ENCODE measurements around the gene BMP7.
"Not testable (repeated sequence)": the region's sequence is repeated elsewhere in the genome, so short reads cannot be mapped to it uniquely, and the experiment has no call there.

The BMP7 gene

GRCh38 chr20:57252559-57253162, 13.8 kb downstream of the BMP7 start:
- in situ Hi-C loops (cut with HindIII; ENCODE audit: low sequenced_read_pairs) = no loop called here

- in situ Hi-C loops (cut with HindIII; ENCODE audit: low sequenced_read_pairs) = no loop called here
Observed at GRCh38 chr20:57251949-57252348, 14.5 kb downstream of the BMP7 start.

- in situ Hi-C loops (cut with HindIII; ENCODE audit: low sequenced_read_pairs) = no loop called here
Observed at GRCh38 chr20:57251344-57251743, 15.1 kb downstream of the BMP7 start.

DNA sequence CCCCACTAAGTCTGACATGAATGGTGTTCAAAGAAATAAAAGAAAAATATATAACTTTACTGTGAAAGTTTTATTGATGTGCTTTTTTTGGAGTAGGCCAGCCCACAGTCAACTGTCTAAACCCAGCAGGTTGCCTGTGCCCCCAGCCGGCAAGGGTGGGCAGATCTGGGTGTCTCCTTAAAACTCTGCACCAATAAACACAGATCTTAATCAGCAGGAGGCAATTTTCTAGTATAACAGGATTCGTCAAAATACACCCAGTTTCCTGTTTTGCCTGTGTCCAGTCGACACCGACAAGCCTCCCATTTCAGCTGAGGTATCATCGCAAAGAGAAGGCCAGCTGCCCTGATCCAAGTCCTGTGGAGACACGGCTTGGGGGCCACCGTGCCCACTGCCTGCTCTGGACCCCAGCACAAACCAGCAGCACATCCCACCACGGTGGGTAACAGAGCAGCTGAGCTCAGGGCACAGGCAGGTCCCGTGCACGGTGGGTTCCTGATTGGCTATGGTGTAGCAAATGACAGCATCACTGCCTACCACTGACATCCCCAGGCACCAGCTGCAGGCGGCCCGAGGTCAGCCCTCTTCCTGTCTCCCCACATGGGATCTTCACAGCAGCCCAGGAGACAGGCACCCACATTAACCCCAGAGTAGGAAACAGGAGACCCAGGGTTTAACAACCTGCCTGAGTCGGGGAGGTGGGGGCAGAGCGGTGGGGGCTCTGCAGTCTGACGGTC, 15.7 kb downstream of the BMP7 start:
- in situ Hi-C loops (cut with HindIII; ENCODE audit: low sequenced_read_pairs) = no loop called here

- in situ Hi-C loops (cut with HindIII; ENCODE audit: low sequenced_read_pairs) = no loop called here
Observed at GRCh38 chr20:57249772-57250171, 16.7 kb downstream of the BMP7 start.

DNA sequence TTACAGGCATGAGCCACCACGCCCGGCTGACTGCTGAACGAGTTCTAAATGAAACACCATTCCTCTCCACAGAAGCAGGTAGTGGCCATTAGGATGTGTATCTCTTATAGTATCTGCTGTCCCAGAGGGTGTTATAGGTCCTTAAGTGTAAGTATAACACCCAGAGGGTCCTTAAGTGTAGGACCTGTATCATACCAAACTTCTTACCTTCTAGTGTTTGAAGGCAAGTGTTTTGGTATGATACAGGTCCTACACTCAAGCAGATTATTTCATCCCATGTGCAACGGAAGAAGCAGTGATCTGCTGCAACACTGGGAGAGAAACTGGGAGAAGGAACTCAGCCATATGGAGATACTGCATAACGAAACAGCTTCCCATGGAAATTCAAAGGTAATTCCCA, 17.4 kb downstream of the BMP7 start:
- in situ Hi-C loops (cut with HindIII; ENCODE audit: low sequenced_read_pairs) = no loop called here

- in situ Hi-C loops (cut with HindIII; ENCODE audit: low sequenced_read_pairs) = no loop called here
Observed at GRCh38 chr20:57248132-57248797, 18.2 kb downstream of the BMP7 start.

DNA sequence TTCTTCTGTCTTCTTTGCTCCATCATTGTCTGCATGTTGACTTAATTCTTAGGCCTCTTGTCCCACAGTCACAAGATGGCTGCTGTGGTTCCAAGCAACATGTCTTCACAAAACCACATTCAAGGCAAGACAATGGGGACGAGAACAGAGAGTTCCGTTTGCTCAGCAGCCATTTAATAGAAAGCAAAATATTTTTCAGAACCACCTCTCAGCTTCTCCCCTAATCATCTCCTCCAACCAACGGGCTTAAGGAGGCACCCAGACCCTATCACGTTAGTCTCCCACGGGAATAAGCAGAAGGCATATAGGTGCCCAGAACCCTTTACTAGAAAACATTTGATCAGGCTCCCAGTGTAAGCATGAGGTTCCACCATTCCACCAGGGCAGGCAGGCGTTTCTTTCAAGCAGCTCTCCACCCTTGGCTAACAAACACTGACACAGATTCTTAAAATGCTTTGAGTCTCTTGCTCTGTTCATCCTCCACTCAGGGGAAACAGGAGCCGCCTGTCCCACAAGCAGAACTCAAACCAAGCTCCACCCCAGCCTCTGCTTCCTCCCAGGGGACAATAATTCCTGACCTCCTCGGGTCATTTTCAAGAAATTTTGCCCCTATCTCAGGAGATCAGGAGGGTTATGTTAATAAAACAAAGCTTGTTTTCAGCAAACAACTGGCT, 19.0 kb downstream of the BMP7 start:
- in situ Hi-C loops (cut with HindIII; ENCODE audit: low sequenced_read_pairs) = no loop called here

DNA sequence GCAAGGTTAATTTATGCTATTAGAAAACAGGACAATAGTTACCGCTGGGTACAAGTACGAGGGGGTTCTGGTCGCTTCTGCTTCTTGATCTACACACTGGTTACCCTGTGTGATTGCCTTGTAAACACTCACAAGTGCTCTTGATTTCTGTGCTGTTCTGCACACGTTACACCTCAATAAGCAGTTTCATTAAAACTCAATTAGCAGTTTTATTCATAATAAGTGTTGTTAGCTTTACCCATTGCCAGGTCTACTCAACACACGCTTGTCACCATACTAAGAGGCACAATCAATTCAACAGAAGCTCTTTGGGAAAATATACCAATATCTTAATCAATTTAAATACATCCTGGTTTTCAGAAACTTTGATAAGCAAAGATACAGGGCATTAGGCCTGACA, 20.4 kb downstream of the BMP7 start:
- in situ Hi-C loops (cut with HindIII; ENCODE audit: low sequenced_read_pairs) = no loop called here

DNA sequence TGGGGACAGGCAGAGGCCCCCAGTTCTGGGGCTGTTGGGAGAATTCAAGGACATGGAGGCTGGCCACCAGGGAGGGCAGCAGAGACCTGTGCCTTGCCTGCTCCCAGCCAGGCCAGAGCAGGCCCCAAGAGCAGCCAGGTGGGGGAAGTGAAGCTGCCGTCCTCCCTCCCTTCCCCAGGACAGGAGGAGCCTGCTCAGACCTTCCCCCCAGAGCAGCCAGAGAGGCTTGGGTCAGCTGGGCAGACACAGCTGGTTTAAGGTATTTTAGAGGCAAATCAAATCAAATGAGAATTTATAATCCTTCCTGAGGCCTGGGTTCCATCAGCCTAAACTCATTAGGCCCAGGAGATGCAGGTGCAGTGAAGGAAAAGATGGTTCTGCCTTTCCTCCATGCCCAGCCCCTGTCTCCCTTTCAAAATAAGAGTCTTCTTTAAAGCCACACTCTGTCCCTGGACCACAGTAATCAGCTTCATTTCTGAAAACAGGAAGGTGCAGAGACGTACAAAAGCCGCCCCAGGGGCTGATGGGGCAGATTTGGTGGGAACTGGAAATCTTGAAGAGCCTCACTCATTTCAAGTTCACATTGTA, 21.7 kb downstream of the BMP7 start:
- in situ Hi-C loops (cut with HindIII; ENCODE audit: low sequenced_read_pairs) = no loop called here

GRCh38 chr20:57244221-57244585, 22.2 kb downstream of the BMP7 start:
- in situ Hi-C loops (cut with HindIII; ENCODE audit: low sequenced_read_pairs) = no loop called here

GRCh38 chr20:57243480-57244220, 22.8 kb downstream of the BMP7 start:
- in situ Hi-C loops (cut with HindIII; ENCODE audit: low sequenced_read_pairs) = no loop called here

DNA sequence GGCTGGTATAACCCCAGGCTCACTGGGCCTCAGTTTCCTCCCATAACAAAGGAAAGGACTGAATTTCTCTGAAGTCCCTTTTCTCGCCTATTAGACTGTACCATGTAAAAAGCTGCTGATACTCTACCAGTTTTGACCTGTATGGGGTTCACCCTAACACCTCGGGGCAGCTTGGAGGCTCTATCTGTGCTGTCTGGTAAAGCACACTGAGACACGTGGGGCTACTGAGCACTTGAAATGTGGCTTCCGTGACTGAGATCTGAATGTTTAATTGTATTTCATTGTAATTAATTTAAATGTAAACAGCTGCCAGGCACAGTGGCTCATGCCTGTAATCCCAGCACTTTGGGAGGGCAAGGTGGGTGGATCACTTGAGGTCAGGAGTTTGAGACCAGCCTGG, 24.0 kb downstream of the BMP7 start:
- in situ Hi-C loops (cut with HindIII; ENCODE audit: low sequenced_read_pairs) = no loop called here

DNA sequence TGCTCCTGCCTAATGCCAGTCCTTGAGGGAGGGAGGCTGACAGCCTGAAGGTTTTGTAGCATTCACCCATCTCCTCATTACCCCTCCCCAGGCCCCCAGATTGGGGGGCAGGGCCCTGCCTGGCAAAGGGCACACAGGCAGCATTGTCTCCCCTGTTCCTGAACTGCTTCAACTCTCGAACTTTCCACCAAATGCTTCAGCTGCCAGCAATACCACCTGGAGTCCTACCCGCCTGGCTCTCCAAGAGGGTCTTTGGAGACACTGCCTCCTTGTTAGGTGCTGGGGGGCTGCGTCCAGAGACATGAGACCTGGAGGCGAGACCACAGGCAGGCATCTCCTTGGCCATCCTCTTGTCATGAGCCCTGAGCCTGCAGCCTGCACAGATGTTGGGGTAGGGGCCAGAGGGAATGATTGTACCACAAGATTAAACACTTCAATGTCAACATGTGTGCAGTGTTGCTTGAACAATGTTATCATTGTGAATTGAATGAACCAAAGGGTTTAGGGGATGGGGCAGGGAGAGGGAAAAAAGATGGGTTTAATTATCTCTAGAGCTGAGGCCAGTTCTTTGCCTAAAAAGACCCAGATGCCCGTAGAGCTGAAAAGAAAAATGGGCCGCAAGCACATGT, 25.0 kb downstream of the BMP7 start:
- in situ Hi-C loops (cut with HindIII; ENCODE audit: low sequenced_read_pairs) = no loop called here

DNA sequence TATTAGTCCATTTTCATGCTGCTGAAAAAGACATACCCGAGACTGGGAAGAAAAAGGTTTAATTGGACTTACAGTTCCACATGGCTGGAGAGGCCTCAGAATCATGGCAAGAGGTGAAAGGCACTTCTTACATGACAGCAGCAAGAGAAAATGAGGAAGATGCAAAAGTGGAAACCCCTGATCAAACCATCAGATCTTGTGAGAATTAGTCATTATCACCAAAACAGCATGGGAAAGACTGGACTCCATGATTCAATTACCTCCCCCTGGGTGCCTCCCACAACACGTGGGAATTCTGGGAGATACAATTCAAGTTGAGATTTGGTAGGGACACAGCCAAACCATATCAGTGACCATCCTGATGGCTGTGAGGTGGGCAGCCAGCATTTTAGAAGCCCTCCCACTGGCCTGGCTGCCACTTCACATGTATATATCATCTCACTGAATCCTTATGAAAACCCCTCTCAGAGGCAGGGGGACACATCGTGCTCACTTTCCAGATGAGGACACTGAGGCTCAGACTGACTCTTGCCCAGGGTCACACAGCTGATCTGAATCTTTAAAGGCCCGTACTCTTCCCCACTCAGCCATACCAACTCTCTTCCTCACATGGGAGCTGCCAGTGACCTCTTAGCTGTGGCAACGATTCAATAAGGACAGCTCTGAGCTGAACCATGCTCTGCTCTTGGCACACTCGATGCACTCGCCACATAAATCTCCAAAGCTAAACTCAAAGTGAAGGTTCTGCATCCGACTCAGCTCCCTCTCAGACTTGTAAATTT, 25.7 kb downstream of the BMP7 start:
- in situ Hi-C loops (cut with HindIII; ENCODE audit: low sequenced_read_pairs) = no loop called here

GRCh38 chr20:57239725-57240124, 26.7 kb downstream of the BMP7 start:
- in situ Hi-C loops (cut with HindIII; ENCODE audit: low sequenced_read_pairs) = not testable (repeated sequence)

DNA sequence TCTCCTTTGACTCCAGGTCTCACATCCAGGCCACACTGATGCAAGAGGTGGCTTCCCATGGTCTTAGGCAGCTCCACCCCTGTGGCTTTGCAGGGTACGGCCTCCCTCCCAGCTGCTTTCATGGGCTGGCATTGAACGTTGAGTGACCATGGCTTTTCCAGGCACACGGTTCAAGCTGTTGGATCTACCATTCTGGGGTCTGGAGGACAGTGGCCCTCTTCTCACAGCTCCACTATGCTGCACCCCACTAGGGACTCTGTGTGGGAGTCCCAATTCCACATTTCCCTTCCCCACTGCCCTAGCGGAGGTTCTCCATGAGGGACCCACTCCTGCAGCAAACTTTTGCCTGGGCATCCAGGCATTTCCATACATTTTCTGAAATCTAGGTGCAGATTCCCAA, 27.1 kb downstream of the BMP7 start:
- in situ Hi-C loops (cut with HindIII; ENCODE audit: low sequenced_read_pairs) = not testable (repeated sequence)

DNA sequence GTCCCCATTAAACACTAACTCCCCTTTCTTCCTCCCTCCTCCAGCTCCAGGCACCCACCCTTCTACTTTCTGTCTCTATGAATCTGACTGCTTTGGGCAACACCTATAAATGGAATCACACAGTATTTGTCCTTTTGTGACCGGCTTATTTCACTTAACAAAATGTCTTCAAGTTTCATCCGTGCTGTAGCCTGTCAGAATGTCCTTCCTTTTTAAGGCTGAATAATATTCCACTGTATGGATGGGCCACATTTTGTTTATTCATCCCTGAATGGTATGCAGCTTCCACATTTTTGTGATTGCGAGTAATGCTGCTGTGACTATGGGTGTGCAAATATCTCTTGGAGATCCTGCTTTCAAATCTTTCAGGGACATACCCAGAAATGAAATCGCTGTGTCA, 28.4 kb downstream of the BMP7 start:
- in situ Hi-C loops (cut with HindIII; ENCODE audit: low sequenced_read_pairs) = no loop called here

GRCh38 chr20:57237585-57237953, 28.9 kb downstream of the BMP7 start:
- in situ Hi-C loops (cut with HindIII; ENCODE audit: low sequenced_read_pairs) = no loop called here

Measured in endothelial cell of hepatic sinusoid (primary cell).